RPMI8226 (cell line): Measurements from ENCODE around the gene ADD3.
"Not testable (repeated sequence)": the region's sequence is repeated elsewhere in the genome, so short reads cannot be mapped to it uniquely, and the experiment has no call there.

Source experiments
- DNase-seq: peaks from one replicate; pipeline ENCODE4 v3.0.0-alpha.2; 2015

ADD3 gene

DNA sequence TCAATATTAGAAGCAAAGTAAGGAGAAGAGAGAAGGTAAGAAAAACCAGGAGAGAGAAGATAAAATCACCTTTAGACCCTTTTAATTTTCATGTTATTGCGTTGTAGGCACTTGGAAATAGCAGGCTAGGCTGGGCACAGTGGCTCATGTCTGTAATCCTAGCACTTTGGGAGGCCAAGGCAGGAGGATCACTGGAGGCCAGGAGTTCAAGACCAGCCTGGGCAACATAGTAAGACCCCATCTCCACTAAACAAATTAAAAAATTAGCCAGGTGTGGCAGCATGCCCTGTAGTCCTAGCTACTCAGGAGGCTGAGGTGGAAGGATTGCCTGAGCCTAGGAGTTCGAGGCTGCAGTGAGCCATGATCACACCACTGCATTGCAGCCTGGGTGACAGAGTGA lies 106.9 kb downstream of the ADD3 start:
- DNase-seq = not testable (repeated sequence)

DNA sequence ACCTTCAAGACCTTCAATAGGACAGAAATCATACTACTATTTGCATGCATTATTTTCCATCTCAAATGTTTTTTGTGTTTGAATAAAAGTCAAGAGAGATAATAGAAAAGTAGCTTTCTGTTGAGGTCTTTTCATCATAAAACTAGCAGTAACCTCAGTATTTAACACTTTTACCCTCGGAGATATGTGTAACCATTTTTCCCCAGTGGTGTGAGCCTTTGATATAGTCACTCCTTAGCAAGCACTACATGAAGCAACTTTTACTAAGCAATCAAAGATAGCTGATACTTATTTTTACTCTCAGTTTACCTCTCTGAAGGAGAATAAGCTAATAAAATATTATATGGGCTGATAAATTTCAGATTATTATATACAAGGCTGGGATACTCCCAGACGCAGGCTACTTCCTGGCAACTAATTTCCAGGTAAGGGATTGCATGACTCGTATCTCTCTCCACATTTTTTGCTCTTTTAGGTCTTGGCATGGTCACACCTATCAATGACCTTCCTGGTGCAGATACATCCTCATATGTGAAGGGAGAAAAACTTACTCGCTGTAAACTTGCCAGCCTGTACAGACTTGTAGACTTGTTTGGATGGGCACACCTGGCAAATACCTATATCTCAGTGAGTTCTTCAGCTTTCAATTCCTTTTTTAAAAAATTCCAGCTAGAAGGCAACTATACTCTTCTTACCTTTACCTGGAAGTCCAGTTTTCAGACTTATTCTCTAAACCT lies 108.2 kb downstream of the ADD3 start:
- no peak for DNase-seq

DNA sequence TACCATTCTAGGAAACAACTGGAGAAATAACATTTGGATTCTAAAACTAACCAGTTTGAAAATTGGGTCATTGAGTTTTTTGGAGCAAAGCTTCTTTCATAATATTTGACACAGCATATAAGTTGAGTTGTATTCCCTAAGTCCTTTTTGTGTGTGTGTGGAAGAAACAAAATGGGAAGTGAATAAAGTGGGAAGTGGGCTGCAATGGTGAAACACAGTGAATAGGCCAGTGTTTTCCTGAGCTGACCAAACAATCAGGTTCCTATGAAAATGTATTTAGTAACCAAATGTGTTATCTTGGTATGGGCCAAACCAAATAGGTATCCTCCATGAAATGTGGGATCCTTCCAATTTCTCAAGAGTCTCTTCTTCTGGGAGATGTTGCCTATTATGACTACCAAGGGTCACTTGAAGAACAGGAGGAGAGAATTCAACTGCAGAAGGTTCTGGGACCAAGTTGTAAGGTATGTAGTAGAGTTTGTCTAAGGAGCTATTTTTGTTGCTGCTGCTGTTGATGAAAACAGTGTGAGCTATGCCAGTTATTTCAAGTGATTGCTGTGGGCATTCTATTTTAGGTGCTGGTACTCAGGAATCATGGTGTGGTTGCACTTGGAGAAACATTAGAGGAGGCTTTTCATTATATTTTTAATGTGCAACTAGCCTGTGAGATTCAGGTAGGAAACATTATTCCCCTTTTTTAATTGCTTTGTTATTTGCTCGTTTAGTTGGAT lies 111.3 kb downstream of the ADD3 start:
- no peak for DNase-seq

DNA sequence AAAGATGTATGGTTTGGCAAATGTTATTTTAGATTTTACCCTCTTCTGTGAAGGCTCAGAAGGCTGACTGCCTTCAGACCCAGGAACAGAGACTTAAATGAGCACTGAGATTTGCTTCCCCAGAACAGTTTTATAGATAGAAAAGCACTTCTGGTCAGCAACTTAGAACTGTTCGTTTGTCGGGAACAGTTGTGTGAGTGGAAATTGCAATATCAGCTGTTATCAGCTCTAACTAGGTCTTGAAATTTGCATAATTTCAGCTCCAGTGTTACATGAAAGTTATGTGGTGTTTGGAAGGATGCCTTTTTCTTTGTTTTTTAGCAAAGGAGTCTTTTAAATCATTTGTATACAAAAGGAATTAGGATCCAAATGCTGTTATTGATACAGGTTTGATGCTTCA lies 115.8 kb downstream of the ADD3 start:
- no peak for DNase-seq

DNA sequence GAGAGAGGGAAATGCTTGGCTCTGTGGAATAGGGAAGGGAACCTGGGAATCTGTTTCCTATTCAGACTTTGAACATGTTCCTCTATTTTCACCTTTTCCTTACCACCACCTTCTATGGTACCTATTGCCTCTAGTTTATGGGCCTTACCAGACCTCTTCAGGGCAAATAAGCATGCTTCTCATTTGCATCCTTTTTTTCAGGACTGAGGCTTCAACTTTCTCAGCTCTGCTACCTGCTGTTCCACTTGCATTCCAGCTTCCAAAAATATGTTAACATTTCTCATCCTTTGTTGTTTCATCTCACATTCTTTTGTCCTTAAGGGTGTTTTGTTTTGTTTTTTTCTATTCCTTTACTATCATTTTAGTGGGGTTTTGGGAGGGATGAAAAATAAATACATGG lies 121.7 kb downstream of the ADD3 start:
- no peak for DNase-seq

DNA sequence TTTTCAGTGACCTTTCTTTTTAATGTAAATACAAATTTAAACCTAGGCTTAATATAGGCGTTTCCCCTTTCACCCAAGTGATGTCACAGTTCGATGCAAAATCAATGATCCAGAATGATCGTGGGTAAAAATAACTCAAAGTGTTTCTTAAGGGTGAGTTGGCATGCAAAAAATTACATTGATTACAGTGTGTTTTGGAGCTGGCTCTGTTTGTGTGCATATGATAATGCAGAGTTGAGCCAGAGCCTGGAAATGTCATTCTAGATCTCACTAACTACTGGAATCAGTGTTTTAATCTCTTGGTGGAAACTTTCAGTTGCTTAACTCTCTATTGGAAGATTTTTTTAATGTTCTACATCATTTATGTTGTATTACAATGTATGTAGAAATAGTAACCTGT lies 127.1 kb downstream of the ADD3 start:
- DNase-seq = no peak

DNA sequence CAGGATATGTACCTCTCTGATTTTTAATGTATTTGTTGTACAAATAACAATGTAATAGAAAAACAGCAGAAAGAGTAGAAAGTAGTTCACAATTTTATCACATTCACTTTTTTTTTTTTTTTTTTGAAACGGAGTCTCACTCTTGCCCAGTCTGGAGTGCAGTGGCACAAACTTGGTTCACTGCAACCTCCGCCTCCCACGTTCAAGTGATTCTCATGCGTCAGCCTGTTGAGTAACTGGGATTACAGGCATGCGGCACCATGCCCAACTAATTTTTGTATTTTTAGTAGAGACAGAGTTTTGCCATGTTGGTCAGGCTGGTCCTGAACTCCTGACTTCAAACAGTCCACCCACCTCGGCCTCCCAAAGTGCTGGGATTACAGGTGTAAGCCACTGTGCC lies 128.1 kb downstream of the ADD3 start:
- not testable (repeated sequence) for DNase-seq

DNA sequence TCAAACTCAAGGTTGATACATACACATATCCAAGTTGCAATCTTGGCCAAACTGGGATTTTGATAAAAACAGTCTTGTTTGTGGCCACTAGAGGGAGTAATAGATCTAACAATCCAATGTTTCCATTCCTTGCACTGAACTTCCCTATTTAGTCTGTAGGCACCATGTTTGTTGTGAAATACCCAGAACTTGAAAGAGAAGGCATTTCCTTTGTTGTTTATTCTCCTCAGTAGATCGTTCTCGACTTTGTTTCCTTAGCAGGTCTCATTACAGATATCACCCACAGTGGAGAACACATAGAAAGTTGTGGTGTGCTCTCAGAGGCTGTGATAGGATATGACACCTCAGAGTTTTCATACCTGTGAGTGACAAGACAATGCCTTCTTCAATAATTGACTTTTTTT lies 129.4 kb downstream of the ADD3 start:
- DNase-seq = peak; percentile 60

DNA sequence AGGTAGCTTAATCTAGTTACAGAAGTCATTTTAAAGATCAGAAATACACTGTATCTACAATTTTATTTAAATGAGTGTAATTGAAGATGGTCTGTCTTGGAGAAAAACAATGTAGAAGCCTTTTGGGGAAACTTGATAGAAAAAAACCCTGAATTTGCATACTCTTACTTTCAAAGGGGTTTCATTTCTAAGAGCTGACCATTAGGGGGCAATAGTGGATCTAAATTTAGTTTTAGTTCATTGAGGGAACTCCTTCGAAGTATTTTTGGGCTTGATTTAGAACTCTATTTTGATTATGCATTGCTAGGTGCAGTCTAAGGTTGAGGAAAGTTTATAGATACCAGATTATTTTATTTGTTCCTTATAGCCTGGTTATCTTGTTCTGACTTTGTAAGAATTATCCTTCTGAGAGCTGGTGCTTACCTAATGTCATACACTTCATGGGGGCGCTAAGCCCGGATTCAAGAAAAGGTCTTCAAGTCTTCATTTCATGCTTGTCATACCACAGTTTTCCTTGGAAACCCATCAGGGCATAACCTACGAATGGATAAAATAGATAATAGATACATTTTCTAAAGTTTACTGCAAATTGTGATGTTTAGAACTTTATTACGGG lies 130.5 kb downstream of the ADD3 start:
- DNase-seq = peak; percentile 51

DNA sequence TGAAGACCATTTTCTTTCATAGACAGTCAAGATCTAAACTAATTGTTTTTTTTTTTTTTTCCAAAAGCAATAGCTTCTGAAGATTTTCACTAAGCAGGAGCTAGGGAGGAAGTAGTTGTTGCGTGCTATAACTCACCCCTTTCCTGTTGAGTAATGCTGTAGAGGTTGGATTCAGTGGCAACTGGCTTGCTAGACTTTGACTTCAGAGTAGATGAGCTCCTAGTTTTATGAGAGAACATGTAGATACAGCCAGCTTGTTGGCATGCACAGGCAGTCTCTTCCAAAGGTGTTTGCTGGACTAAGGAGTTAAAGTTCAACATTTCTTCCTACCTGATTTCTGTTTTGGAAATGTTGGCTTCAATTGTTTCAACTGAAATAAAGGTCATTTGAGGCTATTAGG lies 133.4 kb downstream of the ADD3 start:
- no peak for DNase-seq

DNA sequence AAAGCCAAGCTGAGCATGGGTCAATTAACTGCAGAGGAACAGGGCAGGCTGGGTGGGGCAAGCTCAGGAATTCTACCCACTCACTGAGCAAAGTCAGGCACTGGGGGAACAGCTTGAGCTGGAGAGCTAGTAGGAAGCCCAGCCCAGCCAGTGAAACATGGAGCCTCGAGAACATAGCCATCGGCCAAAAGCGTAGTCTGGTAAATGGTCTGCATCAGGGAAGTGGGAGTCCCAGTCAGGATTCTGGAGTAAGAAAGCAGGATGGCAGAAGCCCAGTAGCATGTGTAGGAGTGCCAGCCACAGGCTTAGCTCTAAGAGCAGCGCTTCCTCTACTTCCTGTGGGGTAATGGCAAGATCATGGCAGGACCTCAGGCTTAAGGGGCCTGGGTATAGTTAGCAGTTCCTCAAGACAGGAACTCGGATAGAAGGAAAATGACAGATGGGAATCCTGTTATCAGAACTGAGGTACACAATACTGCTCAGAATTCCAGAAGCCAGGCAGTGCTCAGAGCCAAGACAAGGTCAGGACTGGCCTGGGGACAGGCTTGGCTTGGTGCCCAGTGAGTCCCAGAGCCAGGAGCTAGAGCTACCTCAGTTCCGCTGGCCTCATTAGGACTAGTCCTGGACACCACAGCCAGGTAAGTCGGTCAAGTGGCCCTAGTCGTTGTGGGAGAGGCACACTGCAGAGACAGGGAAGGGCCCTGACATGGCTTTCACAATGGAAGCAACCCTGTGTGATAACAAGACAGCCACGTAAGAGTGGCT lies 134.3 kb downstream of the ADD3 start:
- no peak for DNase-seq

DNA sequence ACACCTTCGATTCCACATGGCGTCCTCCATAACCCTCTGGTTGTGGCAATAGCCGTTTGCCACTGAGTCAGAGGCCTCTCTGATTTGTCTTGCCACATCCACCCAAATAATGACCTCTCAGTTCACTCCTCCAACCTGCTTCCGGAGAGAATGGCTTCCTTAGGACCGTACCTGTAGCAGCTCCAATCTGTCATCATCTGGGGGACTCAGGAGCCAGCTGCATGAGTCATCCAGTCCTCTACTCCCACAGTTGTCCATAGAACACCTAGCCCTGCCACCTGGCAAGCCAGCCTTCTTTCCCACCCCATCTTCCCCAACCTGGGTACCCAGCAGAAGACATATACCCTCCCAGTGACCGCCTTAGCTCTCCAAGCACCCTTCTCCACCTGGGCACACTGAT lies 135.2 kb downstream of the ADD3 start:
- no peak for DNase-seq

DNA sequence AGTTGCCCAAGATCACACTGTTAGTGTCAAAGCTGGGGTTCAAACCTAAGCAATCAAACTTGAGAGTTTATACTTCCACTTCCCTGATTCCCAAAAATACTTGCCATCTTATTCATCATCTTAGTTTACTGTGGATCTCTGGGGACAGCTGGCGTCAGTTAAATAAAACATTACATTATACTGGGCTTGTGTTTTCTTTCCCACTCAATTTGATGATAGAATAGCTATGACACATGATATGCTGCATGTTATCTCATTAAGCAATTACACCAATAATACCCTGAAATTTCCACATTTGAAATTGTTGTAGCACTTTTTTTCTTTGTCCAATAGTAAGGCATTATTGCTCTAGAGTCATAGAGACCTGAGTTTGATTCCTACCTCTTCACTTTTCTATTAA lies 136.7 kb downstream of the ADD3 start:
- DNase-seq = no peak

DNA sequence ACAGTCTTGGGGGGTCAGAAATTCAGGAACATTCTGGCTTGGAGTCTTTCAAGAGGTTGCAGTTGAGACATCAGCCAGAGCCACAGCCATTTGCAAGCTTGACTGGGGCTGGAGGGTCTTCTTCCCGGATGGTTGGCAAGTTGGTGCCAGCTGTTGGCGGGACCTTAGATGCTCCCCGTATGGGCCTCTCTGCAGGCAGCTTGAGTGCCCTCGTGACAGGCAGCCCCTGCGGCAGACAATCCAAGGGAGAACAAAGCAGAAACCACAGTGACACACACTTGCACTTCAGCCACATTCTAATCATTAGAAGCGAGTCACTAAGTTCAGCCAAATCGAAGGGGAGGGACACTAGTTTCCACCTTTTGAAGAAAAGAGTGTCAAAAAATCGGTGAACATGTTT lies 140.2 kb downstream of the ADD3 start:
- DNase-seq = no peak

DNA sequence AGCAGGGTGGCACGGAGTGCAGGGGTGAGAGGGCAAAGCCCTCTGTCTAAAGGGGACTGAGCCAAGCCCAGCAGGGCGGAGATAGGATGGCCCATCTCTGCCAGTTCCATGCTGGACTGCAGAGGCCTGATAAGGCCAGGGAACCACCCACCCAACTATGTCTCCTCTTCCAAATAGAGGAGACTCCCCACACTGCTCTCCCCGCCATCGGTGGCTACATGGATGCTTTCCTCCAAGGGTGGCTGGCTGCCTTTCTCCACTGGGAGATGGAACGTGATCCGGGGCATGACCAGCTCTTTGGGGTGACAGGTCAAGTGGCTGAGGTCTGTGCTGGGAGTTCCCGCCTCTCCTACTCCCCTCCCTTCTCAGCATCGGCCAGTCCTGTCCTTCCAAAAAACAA lies 141.5 kb downstream of the ADD3 start:
- DNase-seq = no peak

DNA sequence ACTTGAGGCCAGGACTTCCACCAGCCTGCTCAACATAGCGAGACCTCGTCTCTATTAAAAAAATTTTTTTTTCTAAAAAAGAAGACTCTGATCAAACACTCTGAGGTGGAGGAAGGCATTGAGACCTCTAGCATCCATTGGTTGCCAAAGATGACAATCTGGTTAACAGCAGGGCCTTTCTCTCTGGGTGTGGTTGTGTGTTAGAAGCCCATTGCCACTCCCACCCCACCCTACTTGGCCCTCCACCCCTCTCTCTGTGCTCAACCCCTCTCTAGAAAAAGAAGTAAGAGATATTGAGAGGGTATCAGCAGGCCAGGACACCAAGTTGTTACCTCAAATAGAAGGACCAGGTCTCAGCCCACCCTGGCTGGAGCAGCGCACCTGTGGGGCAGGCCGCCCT lies 142.3 kb downstream of the ADD3 start:
- DNase-seq = no peak

DNA sequence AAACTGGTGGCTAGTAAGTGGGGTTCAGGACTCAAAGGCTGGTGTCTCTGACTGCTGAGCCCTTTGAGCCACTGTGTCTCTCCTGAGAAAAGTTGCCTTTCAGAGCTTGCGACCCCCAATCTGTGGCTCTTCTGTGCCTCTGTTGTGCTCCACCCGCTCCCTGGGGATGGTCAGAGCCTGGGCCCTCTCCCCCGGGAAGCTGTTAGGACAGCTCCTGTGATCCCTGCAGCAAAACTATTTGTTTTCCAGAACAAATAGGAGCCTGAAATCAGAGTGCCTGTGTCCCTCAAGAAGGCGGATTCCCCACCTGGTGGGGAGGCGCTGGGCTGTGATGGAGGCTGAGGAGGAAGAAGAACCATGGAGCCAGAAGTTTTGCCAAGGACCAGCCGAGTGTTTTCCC lies 143.2 kb downstream of the ADD3 start:
- no peak for DNase-seq

DNA sequence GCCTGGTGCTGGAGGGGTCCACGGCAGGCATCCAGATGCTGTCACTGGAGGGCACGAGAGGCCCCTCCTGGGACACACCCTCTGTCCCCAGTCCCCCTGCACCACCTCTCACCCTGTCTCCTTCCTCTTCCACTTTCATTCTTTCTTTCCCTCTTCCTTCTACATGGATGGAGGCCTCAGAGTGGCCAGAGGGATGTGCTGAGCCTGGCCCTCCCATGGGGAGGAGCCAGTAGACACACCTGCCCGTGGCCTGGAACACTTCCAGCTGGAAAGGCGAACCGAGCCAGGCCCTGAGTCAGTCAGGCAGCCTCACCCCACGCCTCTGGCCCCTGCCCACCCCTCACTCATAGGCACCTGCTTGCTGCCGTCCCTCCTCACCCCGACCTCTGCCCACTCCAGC lies 143.7 kb downstream of the ADD3 start:
- DNase-seq = peak; percentile 54

DNA sequence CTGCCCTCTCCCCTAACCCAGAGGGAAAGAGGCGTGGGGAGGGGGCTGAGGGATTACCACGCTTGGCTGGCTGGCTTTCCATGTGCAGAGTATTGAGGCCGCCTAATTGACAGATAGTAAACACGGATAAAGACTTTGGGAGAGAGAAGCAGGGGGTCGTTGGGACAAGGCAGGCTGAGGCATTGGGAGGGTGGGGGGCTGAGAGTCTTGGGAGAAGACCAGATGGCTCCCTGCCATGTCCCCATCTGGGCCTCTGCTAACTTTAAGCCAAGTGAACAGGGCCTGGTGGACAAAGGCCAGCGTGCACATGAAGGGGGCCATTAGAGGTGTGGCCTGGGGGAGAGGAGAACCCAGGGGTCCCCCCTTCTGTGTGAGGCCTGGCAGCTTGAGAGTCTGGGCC lies 144.2 kb downstream of the ADD3 start:
- no peak for DNase-seq

DNA sequence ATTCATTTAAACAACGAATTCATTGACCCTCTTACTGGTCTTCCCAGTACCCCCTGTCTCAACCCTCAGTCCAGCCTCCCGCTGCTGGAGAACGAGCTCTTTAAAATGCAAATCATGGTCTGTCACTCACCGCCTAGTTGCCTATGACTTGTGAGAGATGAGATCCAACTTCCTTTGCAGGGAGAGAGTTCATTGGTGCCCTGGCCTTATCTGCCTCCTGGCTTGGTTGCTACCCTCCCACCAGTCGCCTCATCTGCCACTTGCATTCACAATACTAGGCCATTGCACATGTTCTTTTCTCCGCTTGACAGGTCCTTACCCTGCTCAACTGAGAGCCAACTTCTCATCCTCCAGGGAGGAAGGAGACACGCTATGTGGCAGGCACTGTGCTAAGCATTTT lies 145.6 kb downstream of the ADD3 start:
- DNase-seq = no peak

DNA sequence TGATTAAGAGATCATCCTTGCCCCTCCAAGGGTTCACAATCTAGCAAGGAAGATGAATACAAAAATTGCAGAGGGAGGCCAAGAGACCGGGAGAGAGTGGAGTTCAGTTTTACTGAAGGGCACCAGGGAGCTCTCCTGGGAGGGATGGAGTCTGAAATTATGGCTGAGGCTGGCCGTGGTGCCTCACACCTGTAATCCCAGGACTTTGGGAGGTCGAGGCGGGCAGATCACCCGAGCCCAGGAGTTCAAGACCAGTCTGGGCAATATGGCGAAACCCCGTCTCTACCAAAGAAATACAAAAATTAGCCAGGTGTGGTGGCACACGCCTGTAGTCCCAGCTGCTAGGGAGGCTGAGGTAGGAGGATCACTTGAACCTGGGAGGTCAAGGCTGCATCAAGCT lies 148.3 kb downstream of the ADD3 start:
- DNase-seq = no peak

DNA sequence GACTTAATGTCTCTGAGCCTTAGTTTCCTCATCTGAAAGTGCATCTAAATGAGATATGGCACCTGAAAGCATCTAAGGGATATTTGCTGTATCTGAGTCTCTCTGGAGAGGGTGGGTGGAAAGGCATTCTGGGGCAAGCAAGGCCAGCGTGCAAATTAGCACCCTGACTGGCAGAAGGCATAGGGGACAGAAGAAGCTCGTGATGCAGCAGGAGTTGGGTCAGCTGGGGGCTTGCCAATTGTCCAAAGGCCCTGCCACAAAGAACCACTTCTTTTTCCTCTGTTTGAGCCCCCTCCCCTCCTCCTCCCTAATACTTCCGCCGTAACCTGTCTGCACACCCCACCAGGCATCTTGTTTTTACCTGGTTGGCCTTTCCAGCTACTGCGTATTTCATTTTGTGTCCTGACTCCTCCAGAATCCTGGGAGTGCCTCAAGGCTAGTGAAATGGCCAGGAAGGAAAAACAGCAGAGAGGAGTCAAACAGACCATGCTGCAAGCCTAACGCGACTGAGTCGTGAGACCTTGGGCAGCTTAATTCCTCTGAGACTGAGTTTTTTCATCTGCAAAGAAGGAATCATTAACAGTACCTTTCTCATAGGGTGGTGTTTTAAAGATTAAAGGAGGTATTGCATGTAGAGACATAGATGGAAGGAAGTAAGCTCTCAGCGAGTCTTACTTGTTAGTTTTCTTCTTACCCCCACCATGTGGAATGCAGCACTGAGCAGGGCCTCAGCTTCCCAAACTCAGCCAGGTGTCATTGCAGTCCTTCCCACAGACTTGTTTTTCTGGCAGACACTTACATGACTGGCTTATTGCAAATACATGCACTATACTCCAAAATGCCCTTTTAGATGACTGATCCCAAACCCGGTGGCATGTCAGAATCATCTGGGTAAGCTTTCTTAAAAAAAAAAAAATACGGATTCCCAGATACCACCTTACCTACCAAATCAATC lies 150.5 kb downstream of the ADD3 start:
- DNase-seq = no peak
